ENCODE measurements around the gene FAM135A.

DNA sequence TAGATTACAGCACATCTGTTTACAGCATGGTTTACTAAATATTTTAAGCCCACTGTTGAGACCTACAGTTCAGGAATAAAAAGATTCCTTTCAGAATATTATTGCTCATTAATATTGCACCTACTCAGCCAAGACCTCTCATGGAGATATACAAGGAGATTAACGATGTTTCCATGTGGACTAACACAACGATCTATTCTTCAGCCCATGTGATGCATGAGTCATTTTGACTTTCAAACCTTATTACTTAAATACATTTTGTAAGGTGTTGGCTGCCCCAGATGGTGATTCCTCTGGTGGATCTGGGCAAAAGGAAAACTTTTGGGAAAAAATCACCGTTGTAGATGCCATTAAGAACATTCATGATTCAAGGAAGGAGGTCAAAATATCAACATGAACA is 105.4 kb downstream of the FAM135A start:
- TF ChIP-seq CTCF (IDR thresholded peaks at IDR 0.05) (no peak), POLR2A (IDR thresholded peaks at IDR 0.05) (no peak)
